ENCODE results near the gene DNAJC7. TPM values are rescaled to one million over a fixed set of nuclear protein-coding genes. Genes with fewer than 3 reads are reported as not detected.
"Not testable (repeated sequence)": the region's sequence is repeated elsewhere in the genome, so short reads cannot be mapped to it uniquely, and the experiment has no call there.

The DNAJC7 gene
- total RNA-seq, 1 experiment from 2014 or later = 118 TPM

GRCh38 chr17:41957031-41957868 lies 60.0 kb downstream of the DNAJC7 start:
- DNase-seq (ENCODE audit: low spot score) = peak; percentile 63

GRCh38 chr17:41956522-41956921 lies 60.7 kb downstream of the DNAJC7 start:
- no peak for DNase-seq (ENCODE audit: low spot score)

GRCh38 chr17:41948762-41949460 lies 68.3 kb downstream of the DNAJC7 start:
- no peak for DNase-seq (ENCODE audit: low spot score)

GRCh38 chr17:41944943-41945342 lies 72.3 kb downstream of the DNAJC7 start:
- DNase-seq (ENCODE audit: low spot score) = no peak

GRCh38 chr17:41943492-41943891 lies 73.7 kb downstream of the DNAJC7 start:
- DNase-seq (ENCODE audit: low spot score) = no peak

- no peak for DNase-seq (ENCODE audit: low spot score)
These were observed 74.4 kb downstream of the DNAJC7 start for GRCh38 chr17:41942626-41943373.

GRCh38 chr17:41941168-41941567 lies 76.1 kb downstream of the DNAJC7 start:
- DNase-seq (ENCODE audit: low spot score) = no peak

GRCh38 chr17:41939693-41940090 lies 77.5 kb downstream of the DNAJC7 start:
- DNase-seq (ENCODE audit: low spot score) = no peak

GRCh38 chr17:41939044-41939692 lies 78.1 kb downstream of the DNAJC7 start:
- DNase-seq (ENCODE audit: low spot score) = no peak

- no peak for DNase-seq (ENCODE audit: low spot score)
These were observed 79.0 kb downstream of the DNAJC7 start for GRCh38 chr17:41937970-41938954.

- DNase-seq (ENCODE audit: low spot score) = no peak
These were observed 81.6 kb downstream of the DNAJC7 start for GRCh38 chr17:41935641-41936040.

- DNase-seq (ENCODE audit: low spot score) = no peak
These were observed 84.3 kb downstream of the DNAJC7 start for GRCh38 chr17:41932816-41933389.

- not testable (repeated sequence) for DNase-seq (ENCODE audit: low spot score)
These were observed 85.5 kb downstream of the DNAJC7 start for GRCh38 chr17:41931715-41932114.

GRCh38 chr17:41930833-41931156 lies 86.4 kb downstream of the DNAJC7 start:
- DNase-seq (ENCODE audit: low spot score) = not testable (repeated sequence)

- peak; percentile 97 for DNase-seq (ENCODE audit: low spot score)
These were observed 87.0 kb downstream of the DNAJC7 start, which contains the start of gene ODAD4 for GRCh38 chr17:41930009-41930832. Gene ODAD4 (plus strand): TSS chr17:41930617. CDS start chr17:41930724, 107 bp downstream.

GRCh38 chr17:41928693-41929251 lies 88.5 kb downstream of the DNAJC7 start:
- no peak for DNase-seq (ENCODE audit: low spot score)

Data from A172 (cell line).